Dermis blood vessel endothelial cell (primary cell): ENCODE results near the gene LCN15. TPM values are rescaled to one million over a fixed set of nuclear protein-coding genes. Genes with fewer than 3 reads are reported as not detected.
"Not testable (repeated sequence)": the region's sequence is repeated elsewhere in the genome, so short reads cannot be mapped to it uniquely, and the experiment has no call there.

Experiments used
- DNase-seq: peaks from one replicate; pipeline ENCODE4 v3.0.0; 2010
- total RNA-seq: library from RNA; depleted of rRNA; stranded (reverse); fragments of >200 nt; gene quantifications from 2 replicates; pipeline ENCODE4 v1.2.3, GENCODE V29; 2014

LCN15 gene
- total RNA-seq, 1 donor from 2014 or later, result not detected

DNA sequence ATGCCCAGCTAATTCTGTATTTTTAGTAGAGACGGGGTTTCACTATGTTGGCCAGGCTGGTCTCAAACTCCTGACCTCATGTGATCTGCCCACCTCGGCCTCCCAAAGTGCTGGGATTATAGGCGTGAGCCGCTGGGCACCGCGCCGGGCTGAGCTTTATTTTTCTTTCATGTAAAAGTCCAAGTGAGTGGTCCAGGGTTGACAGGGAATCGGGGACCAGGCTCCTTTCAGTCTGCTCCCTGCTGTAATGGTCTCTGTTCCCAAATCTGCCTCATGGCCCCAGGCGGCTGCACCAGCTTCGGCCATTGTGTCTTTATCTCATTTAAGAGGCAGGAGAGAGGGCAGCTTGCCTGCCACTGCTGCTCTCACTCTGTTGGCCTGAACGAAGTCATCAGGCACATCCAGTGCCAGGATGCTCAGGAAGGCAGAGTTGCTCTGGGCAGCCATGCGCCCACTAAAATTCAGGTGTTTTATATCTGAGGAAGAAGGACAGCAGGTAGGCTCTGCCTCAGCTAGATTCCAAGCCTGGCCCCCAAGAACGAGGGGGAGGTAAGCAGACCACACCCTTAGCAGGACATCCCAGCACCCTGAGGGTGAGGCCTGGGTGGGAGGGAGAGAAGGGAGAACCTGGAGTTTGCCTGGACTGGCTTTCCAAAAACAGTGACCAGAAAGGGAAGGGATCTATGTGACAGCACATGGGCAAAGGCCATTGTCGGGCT is 30.1 kb upstream of the LCN15 start:
- DNase-seq, result no peak

DNA sequence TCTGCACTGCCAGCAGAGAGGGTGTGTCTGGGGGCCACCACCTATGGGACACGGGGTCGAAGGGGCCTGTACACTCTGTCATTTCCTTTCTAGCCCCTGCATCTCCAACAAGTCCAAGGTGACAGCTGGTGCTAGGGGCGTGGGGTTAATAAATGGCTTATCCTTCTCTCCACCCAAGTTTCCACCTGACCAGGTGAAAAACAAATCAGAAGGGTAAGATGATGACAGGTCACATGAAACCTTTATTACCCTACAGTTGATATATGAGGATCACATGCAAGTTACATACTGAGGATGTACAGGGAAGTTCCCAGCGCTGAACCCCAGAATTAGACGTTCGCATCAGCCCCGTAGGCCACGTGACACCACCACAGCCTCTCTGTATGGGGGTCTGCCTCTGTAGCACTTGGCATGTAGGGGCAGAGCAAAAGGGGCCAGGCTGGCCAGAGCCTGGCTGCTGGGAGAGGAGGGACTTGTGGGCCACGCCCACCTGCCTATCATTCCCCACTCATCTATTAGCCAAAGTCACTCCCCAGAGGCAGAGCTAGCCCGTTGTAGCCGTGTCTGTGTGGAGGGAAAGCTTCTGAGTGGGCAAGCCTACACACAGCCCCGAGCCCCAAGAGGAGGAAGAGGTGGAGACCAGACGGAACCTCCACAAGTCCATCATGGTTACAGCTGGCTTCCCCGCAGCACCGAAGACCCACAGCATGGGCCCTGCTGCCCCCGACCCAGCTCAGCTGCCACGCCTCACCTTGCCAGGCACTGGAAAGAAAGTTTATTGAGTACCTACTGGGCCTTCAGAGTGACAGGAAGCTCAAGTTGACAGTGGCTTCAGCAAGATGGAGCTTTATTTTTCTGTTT is 29.0 kb upstream of the LCN15 start:
- DNase-seq, result no peak

DNA sequence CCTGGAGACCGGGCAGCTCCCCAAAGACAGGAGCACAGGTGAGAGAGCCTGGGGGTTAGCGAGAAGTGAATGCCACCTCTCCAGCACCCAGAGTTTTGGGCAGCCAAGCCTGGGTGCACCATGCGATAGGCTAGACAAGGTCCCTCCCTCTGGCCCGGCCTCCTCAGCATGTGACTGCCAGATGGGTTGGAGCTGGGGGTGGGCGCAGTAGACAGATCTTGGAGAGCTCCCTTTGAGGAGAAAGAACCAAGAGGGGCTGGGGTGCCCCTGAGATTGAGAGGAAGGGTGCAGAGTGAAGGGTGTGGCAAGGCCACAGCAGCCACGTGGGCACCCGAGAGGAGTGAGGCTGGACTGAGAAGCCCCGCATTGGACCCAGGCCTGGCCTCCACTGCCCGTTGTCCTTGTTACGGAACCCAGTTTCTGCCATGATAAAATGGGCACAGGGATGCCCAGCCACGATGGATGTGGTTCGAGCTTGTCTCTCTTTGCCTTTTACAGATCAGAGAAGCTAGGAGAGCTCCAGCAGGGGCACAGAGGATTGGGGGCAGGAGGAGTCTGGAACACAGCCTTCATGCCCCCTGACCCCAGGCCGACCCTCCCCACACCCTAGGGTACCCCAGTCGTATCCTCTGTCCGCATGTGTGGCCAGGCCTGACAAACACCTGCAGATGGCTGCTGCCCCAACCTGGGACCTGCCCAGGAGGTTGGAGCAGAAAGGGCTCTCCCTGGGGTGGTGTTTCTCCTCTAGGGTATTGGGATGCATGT is 28.2 kb upstream of the LCN15 start:
- no peak for DNase-seq

DNA sequence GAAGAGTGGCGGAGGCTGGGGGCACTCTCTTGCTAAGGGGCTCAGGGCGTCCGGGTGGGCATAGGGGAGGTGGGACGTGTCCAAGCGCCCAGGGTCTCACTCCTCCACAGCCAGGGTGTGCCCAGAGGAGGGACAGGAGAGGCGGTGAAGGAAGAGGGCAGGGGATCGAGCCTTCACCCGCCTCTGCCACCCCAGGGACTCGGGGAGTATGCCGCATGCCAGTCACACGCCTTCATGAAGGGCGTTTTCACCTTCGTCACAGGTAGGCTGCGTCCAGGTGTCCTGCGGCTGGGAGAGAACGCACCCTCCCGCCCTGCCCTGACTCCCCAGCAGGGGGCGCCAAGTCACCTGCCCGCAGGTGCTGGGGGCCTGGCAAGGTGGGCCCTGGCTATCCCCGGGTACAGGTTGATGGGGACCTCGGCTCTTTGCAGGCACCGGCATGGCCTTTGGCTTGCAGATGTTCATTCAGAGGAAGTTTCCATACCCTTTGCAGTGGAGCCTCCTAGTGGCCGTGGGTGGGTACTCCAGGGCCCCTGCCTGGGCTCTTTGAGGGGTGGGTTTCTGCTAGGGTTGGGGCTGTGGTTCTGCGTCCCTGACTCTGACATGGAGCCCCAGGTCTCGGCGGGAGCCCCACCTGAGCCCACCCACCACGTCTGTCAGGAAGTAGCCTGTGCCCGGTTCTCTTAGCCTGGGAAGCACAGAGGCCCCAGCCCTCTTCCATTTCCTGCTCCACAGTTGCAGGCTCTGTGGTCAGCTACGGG is 27.4 kb upstream of the LCN15 start:
- DNase-seq, result peak; percentile 43

DNA sequence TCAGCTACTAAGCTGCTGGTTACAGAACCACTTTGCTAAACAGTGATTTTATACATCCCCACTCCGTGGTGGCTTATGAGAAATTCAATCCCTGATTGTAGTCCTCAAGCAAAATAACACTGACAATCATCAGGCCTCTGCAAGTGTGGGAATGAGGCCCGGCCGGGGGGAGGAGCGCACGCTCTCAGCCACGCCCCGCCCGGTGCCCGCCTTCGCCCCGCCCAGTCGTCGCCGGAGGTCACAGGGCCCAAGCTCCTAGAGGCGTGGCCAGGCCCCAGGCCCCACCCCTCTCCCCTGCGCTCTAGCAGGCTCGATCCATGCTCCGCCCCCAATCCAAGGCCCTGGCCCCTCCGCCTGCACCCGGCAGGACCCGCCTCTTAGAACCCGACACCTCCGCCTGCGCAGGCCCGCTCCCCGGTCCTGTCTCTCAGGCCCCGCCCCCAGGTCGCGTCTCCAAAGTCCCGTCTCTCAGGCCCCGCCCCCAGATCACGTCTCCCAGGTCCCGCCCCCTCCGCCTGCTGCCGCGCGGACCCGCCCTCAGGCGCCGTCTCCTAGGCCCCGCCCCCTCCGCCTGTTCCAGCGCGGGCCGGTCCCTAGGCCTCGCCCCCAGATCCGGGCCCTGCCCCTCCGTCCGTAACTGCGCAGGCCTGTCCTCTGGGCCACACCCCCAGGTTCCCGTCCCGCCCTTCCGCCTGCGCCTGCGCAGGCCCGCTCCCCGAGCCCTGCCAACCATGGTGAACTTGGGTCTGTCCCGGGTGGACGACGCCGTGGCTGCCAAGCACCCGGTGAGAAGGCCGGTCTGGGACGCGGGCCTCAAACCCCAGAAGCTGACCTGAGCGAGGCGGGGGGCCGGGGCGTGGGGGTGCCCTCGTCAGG is 26.6 kb upstream of the LCN15 start, which contains the start of gene TMEM141:
TMEM141 (plus strand) TSS at position 705 of the 876 bp plus-strand sequence; CDS start at position 732, 27 bp downstream.
- DNase-seq, result peak; percentile 99

DNA sequence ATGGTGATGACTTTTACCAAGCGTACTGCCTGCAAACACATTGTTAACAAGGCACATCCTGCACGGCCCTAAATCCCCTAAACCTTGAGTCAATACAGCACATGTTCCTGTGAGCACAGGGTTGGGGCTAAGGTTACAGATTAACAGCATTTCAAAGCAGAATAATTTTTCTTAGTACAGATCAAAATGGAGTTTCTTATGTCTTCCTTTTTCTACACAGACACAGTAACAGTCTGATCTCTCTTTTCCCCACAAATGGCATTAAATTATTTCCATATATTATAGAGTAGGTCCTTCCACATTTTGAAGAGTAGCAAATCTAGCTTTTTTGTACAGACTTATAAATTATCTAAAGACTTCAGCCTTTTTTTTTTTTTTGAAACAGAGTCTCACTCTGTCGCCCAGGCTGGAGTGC is 25.2 kb upstream of the LCN15 start:
- DNase-seq, result no peak

DNA sequence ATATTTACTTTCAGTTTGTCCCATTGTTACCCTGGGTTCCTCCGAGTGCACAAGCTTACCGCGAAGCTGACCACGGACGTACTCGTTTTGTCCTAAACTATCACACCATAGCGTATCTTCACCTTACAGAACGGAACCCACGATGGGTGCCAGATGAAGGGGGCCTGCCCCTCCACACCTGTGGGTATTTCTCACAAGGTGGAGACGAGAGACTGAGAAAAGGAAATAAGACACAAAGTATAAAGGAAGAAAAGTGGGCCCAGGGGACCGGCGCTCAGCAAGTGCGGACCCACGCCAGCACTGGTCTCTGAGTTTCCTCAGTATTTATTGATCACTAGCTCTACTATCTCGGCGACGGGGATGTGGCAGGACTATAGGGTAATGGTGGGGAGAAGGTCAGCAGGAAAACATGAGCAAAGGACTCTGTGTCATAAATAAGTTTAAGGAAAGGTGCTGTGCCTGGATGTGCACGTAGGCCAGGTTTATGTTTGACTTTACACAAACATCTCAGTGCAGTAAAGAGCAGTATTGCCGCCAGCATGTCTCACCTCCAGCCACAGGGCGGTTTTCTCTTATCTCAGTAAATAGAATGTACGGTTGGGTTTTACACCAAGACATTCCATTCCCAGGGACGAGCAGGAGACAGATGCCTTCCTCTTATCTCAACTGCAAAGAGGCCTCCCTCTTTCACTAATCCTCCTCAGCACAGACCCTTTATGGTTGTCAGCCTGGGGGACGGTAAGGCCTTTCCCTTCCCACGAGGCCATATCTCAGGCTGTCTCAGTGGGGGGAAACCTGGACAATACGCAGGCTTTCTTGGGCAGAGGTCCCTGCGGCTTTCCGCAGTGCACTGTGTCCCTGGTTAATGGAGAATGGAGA is 24.6 kb upstream of the LCN15 start:
- not testable (repeated sequence) for DNase-seq

DNA sequence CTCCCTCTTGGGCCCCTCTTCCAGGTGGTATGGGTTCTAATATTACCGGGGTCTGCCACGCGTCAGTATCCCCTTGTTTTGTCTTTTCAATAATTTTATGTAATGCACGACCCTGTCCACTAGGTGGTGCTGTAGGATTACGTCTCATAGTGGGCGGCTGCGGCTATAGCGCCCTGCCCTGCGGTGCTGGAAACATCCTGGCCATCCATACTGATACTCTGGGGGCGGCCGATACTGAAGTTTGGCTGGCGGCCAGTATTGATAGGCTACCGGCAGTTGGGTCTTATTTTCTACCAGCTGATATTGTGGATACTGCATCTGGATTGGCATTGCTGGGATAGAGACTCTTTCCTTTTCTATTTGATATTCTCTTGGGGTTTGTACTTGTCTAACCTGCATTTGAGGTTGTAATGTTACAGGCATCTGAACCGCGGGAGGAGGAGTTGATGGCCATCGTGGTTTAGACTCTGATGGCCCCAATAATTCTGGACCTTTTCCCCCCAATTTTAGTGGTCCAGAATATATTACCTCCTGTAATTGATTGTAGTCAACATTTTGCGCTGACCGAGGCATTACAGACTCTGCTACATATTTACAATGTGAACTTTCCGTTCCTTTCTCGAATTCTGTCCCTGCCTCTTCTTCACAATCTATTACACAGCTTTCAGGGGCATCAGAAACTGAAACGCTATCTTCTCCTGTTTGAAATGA is 23.5 kb upstream of the LCN15 start:
- DNase-seq, result peak; percentile 81

DNA sequence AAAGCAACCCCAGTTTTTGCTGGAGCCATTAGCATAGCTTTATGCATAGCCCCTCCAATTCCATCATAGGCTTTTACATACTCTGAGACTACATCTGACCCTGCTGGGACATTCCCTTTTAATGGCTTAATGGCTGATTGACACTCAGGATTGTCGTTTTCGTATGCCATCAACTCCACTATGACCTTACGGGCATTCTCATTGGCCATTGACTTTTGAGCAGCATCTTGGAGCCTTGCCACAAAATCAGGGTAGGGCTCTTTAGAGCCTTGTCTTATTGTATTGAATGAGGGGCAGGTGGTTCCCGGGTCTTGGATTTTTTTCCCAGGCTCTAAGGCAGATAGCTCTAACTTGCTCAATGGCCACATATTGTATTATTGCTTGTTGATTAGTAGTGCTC is 22.7 kb upstream of the LCN15 start:
- DNase-seq, result not testable (repeated sequence)

DNA sequence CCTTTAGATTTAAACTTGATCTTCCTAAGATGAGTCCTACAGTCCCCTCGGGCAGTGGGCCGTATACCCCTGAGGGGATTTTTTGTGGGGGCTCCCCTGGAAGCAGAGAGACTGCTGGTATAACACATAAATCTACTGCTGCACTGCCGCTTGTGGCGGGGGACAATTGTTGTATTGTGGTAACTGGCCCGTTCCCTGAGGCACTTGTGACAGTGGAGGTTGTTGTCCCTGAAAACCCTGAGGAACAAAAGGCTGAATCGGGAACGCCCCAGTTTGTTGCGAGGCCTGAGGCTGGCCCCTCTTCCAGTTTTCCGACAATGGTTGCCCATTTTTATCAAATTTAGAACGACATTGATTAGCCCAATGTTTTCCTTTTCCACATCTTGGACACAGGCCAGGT is 22.1 kb upstream of the LCN15 start:
- no peak for DNase-seq

DNA sequence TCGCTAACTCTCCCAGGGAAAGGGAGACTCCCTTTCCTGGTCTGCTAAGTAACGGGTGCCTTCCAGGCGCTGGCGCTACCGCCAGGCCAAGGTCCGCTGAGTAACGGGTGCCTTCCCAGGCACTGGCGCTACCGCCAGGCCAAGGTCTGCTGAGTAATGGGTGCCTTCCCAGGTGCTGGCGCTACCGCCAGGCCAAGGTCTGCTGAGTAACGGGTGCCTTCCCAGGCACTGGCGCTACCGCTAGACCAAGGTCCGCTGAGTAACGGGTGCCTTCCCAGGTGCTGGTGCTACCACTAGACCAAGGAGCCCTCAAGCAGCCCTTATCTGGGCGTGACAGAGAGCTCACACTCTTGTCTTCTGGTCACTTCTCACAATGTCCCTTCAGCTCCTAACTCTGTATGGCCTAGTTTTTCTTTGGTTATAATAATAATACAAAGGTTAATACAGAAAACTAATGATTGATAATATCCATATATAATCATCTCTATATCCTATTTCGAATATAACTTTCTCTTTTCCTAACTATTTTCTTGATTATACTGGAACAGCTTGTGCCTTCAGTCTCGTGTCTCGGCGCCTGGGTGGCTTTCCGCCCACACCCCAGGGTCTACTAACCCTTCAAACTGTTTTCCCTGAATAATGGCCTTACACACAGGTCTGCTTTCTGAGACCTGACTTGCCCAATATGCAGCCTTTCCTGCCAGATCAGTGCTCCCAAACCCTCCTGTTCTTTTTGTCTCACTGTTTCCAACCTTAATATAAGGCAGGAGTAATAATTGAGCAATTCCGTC is 21.4 kb upstream of the LCN15 start:
- DNase-seq, result not testable (repeated sequence)

DNA sequence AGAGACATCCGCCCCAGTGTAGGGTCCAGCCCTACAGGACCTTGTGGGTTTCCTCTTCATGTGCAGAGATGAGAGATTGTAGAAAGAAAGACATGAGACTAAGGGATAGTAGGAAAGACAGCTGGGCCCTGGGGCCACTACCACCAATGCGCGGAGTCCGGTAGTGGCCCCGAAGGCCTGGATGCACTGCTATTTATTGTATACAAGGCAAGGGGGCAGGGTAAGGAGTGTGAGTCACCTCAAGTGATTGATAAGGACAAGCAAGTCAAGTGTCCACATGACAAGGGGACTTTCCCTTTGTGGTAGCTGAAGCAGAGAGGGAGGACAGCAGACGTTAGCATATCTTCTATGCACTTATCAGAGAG is 20.7 kb upstream of the LCN15 start:
- DNase-seq, result no peak

DNA sequence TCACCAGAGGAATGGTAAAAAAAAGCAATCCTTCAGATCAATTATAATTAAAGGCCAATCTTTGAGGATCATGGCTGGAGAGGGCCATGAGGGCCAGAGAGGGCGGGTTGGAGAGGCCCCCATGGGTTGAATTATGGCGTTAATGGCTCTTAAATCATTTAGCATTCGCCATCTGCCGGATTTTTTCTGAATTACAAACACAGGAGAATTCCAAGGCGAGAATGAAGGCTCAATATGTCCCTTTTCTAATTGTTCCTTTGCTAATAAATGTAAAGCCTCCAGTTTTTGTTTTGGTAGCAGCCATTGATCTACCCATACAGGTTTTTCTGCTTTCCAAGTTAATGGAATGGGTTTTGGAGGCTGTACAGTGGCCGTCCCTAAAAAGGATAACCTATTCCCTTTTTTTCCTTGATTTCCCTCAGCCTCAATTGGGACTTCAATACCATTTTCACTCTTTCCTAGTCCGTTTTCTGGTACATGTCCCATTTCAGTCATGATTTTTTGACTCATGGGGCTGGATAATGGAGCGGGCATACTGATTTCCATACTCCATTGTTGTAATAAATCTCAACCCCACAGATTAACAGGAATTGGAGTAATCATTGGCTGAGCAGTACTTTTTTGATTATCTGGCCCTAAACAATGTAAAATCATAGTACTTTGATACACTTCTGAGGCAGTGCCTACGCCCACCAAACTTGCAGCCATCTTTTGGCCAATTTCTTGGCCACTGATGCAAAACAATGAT is 20.1 kb upstream of the LCN15 start:
- DNase-seq, result peak; percentile 59

DNA sequence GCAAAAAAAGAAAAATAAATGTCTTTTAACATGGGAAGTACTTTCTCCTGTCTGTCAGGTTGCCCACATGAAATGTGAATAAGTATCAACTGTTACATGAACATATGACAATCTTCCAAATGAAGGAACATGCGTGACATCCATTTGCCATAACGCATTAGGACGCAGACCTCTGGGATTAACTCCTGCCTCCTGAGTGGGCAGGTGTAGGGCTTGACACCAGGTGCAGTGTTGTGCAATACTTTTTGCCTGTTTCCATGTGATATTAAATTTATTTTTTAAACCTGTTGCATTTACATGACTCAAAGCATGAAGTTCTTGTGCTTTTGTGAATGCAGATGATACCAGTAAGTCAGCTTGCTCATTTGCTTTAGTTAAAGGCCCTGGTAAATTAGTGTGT is 18.1 kb upstream of the LCN15 start:
- no peak for DNase-seq

DNA sequence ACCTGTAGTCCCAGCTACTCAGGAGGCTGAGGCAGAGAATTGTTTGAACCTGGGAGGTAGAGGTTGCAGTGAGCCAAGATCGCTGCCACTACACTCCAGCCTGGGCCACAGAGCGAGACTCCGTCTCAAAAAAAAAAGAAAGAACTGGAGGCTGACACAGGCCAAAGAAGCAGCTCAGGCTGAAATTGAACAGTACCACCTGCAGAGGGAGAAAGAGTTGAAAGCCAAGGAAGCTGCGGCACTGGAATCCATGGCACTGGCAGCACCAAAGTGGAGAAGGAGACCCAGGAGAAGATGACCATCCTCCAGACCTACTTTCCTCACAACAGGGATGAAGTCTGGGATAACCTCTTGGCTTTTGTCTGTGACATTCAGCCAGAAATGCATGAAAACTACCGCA is 15.5 kb upstream of the LCN15 start:
- DNase-seq, result no peak

DNA sequence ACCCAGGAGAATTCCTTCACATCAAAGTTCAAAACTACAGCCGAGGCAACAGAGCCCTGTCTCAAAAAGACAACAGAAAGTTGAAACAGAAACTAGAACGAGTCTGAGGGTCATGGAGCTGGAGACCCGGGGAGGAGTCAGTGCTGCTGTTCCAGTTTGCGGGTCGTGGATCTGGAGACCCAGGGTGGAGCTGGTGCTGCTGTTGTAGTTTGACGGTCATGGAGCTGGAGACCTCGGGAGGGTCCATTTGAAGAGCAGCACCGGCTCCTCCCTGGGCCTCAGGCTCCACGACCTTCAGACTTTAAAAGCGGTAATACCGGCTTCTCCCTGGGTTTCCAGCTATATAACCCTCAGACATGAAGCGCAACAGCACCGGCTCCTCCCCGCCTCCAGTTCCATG is 13.0 kb upstream of the LCN15 start:
- DNase-seq, result no peak

DNA sequence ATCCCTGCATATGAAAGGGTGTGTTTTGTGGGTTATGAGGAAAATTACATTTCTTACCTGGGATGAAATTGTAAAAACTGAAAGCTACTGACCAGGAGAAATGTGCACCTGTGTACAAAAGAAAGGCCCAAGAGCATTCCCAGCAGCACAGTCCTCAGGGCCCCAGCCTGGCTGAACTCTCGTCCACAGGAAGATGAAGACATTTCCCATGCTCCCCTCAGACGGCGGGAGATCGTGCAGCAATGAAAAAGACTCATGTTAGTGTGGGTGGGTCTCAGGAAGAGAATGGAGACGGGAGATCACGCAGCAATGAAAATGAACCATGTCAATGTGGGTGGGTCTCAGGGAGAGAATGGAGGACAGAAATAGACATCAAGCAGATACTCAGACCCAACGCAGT is 12.6 kb upstream of the LCN15 start:
- no peak for DNase-seq

DNA sequence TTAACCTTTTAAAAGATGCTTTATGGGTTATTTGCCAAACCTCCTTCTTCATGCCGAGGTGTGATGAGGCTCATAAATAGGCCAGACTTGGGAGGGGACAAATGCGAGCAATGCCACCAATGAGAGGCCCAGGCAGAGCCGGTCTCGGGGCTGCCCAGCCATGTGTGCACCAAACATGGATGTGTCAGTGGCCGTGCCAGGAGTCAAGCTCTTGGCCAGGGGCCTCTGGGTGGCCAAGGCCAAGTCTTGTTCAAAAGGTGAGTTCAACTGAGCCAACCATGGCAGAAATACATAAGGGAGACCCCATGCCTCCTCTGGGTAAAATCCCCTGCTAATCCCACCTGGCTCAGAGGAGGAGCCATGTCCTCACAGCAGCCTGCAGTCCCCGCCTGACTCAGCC is 10.9 kb upstream of the LCN15 start:
- no peak for DNase-seq
